GM21360 (cell line): ENCODE measurements around the gene CHST7.

Experiments
- ATAC-seq: cut with Tn5 transposase; IDR thresholded peaks from one replicate; pipeline ENCODE4 v1.9.1; 2021; ENCODE audit warnings: mild to moderate bottlenecking, moderate library complexity; ENCODE audit not compliant: unreplicated experiment

CHST7 gene

GRCh38 chrX:46643636-46644035, 70.1 kb downstream of the CHST7 start:
- no peak for ATAC-seq

GRCh38 chrX:46645614-46646013, 72.0 kb downstream of the CHST7 start:
- ATAC-seq: no peak

- no peak for ATAC-seq
These were observed 73.7 kb downstream of the CHST7 start for GRCh38 chrX:46647251-46647650.
